ENCODE measurements around the gene IL24.

GRCh38 chr1:206949641-206950040, 52.4 kb downstream of the IL24 start:
- no peak for TF ChIP-seq CTCF (IDR thresholded peaks at IDR 0.05)
- no peak for TF ChIP-seq POLR2A (IDR thresholded peaks at IDR 0.05)
